Natural killer cell (primary cell): ENCODE results near the gene AKR1D1. TPM values are rescaled to one million over a fixed set of nuclear protein-coding genes. Genes with fewer than 3 reads are reported as not detected.

Experiments used
- ATAC-seq, 3 donors: fragments of 150-1000 bp in 2 of 3; fragments of 200-7000 bp in 1 of 3; cut with Tn5 transposase; 1 replicate in 1 of 3; 2 replicates in 2 of 3; pipeline ENCODE4 v1.10.0; 2021; ENCODE audit warnings: mild to moderate bottlenecking in 2 of 3, moderate library complexity in 2 of 3
- DNase-seq, 2 donors: peaks; one replicate each; pipeline versions ENCODE4 v3.0.0 to v3.0.0-alpha.2; 2013 to 2021; ENCODE audit warnings: mixed read lengths in 1 of 2
- H3K27ac ChIP-seq: one replicate; pipeline ENCODE4 v1.5.1; 2013; ENCODE audit warnings: mild to moderate bottlenecking, low read length
- H3K27me3 ChIP-seq: one replicate; pipeline ENCODE4 v1.6.1; 2013; ENCODE audit warnings: low read length; ENCODE audit not compliant: control insufficient read depth, insufficient read depth
- H3K36me3 ChIP-seq: one replicate; pipeline ENCODE4 v1.6.1; 2013; ENCODE audit warnings: low read length; ENCODE audit not compliant: control insufficient read depth, insufficient read depth
- H3K4me1 ChIP-seq: one replicate; pipeline ENCODE4 v1.6.1; 2013; ENCODE audit warnings: low read length; ENCODE audit not compliant: control insufficient read depth, insufficient read depth
- H3K4me3 ChIP-seq: one replicate; pipeline ENCODE4 v1.5.1; 2013; ENCODE audit warnings: low read length
- H3K9me3 ChIP-seq: one replicate; pipeline ENCODE4 v1.6.1; 2013; ENCODE audit warnings: low read length; ENCODE audit not compliant: control insufficient read depth, insufficient read depth
- H3K27ac Mint-ChIP-seq, 2 donors: one replicate each; pipeline ENCODE4 v1.8.0; 2022; ENCODE audit warnings: mild to moderate bottlenecking in 2 of 2, mixed read lengths in 2 of 2, moderate library complexity in 1 of 2
- H3K27me3 Mint-ChIP-seq, 2 donors: one replicate each; pipeline ENCODE4 v1.8.0; 2022; ENCODE audit warnings: low read depth in 2 of 2, mixed read lengths in 2 of 2
- H3K36me3 Mint-ChIP-seq: one replicate; pipeline ENCODE4 v1.8.0; 2022; ENCODE audit warnings: mixed read lengths
- H3K4me1 Mint-ChIP-seq, 2 donors: one replicate each; pipeline ENCODE4 v1.8.0; 2022; ENCODE audit warnings: mixed read lengths in 2 of 2
- H3K4me3 Mint-ChIP-seq: one replicate; pipeline ENCODE4 v1.8.0; 2022; ENCODE audit warnings: mild to moderate bottlenecking, moderate library complexity, mixed read lengths
- H3K9me3 Mint-ChIP-seq, 2 donors: one replicate each; pipeline ENCODE4 v1.8.0; 2022; ENCODE audit warnings: mixed read lengths in 2 of 2
- CTCF ChIP-seq: fragments of 200-600 bp; IDR thresholded peaks from one replicate; pipeline ENCODE4 v1.8.0; 2022; ENCODE audit warnings: antibody characterized with exemption
- WGBS: methylation state at CpG from one replicate; pipeline ENCODE4 v1.1.7; 2013; ENCODE audit warnings: missing lambda C conversion rate; ENCODE audit not compliant: insufficient coverage; 5-methylcytosine and 5-hydroxymethylcytosine counted together
- intact Hi-C: fragments of 100-400 bp; cut with micrococcal nuclease; formaldehyde crosslinking; loops from one replicate; pipeline ENCODE4 v1.14.2; 2022
- total RNA-seq, 4 donors: library from RNA; stranded (reverse); fragments of 120-200 nt in 1 of 4; gene quantifications; one replicate each; pipeline versions ENCODE4 v1.2.3 to v1.2.4, GENCODE V29; 2013 to 2022

AKR1D1 gene
- total RNA-seq, 3 donors from 2014 or later (not counting 1 experiment from before 2014, with no cell fraction given) = not detected

- ATAC-seq (no peak), DNase-seq (no peak)
- Mint-ChIP-seq H3K27ac (no peak overlapping the region), H3K9me3 (no peaks in the 10 kb centered on the region), H3K4me1 (no peaks in the 10 kb centered on the region), H3K27me3 (peaks cover 5 to 18% of the 10 kb centered on the region in 2 donors), H3K4me3 (no peak overlapping the region), H3K36me3 (no peaks in the 10 kb centered on the region)
- no peaks in the 10 kb centered on the region for H3K27me3 ChIP-seq
- H3K27ac ChIP-seq = no peak overlapping the region
- no peaks in the 10 kb centered on the region for H3K4me1 ChIP-seq
- intact Hi-C loops = no loop called here
- no peaks in the 10 kb centered on the region for H3K9me3 ChIP-seq
- H3K4me3 ChIP-seq = no peak overlapping the region
- no peak for TF ChIP-seq CTCF
- 60% methylated on average over 1 of the region's 2 CpGs for WGBS
- H3K36me3 ChIP-seq = no peaks in the 10 kb centered on the region
Observed at GRCh38 chr7:138029941-138030340, 46.3 kb upstream of the AKR1D1 start.

GRCh38 chr7:138030679-138031351 is 45.4 kb upstream of the AKR1D1 start:
- 85% methylated on average over 6 of the region's 7 CpGs for WGBS
- H3K4me1 ChIP-seq = no peaks in the 10 kb centered on the region
- no peak overlapping the region for H3K27ac Mint-ChIP-seq
- intact Hi-C loops = no loop called here
- no peak overlapping the region for H3K27ac ChIP-seq
- no peaks in the 10 kb centered on the region for H3K36me3 Mint-ChIP-seq
- no peaks in the 10 kb centered on the region for H3K27me3 ChIP-seq
- DNase-seq = no peak
- H3K4me1 Mint-ChIP-seq = no peaks in the 10 kb centered on the region
- H3K4me3 Mint-ChIP-seq = no peak overlapping the region
- no peaks in the 10 kb centered on the region for H3K9me3 ChIP-seq
- TF ChIP-seq CTCF = no peak
- no peak for ATAC-seq
- H3K27me3 Mint-ChIP-seq = peaks cover 8 to 18% of the 10 kb centered on the region in 2 donors
- H3K36me3 ChIP-seq = no peaks in the 10 kb centered on the region
- H3K4me3 ChIP-seq = no peak overlapping the region
- H3K9me3 Mint-ChIP-seq = no peaks in the 10 kb centered on the region

- no peaks in the 10 kb centered on the region for H3K4me1 ChIP-seq
- Mint-ChIP-seq H3K27ac (no peak overlapping the region), H3K4me3 (no peak overlapping the region), H3K36me3 (no peaks in the 10 kb centered on the region), H3K4me1 (no peaks in the 10 kb centered on the region), H3K9me3 (no peaks in the 10 kb centered on the region), H3K27me3 (peaks cover 8 to 18% of the 10 kb centered on the region in 2 donors)
- intact Hi-C loops = no loop called here
- no peak for DNase-seq
- no peak overlapping the region for H3K4me3 ChIP-seq
- ATAC-seq = no peak
- no peaks in the 10 kb centered on the region for H3K9me3 ChIP-seq
- H3K27ac ChIP-seq = no peak overlapping the region
- no peaks in the 10 kb centered on the region for H3K27me3 ChIP-seq
- TF ChIP-seq CTCF = no peak
- no peaks in the 10 kb centered on the region for H3K36me3 ChIP-seq
Observed at GRCh38 chr7:138032186-138032585, 44.1 kb upstream of the AKR1D1 start.

GRCh38 chr7:138032770-138033169 is 43.5 kb upstream of the AKR1D1 start:
- WGBS = 100% methylated on average over 2 of the region's 3 CpGs
- H3K27me3 Mint-ChIP-seq = peaks cover 8 to 18% of the 10 kb centered on the region in 2 donors
- no peaks in the 10 kb centered on the region for H3K27me3 ChIP-seq
- H3K4me1 ChIP-seq = no peaks in the 10 kb centered on the region
- H3K4me3 ChIP-seq = no peak overlapping the region
- H3K36me3 ChIP-seq = no peaks in the 10 kb centered on the region
- no peak for TF ChIP-seq CTCF
- no peak overlapping the region for H3K4me3 Mint-ChIP-seq
- H3K9me3 Mint-ChIP-seq = no peaks in the 10 kb centered on the region
- no peaks in the 10 kb centered on the region for H3K4me1 Mint-ChIP-seq
- H3K9me3 ChIP-seq = no peaks in the 10 kb centered on the region
- DNase-seq = no peak
- H3K27ac Mint-ChIP-seq = no peak overlapping the region
- H3K36me3 Mint-ChIP-seq = no peaks in the 10 kb centered on the region
- intact Hi-C loops = no loop called here
- no peak for ATAC-seq
- H3K27ac ChIP-seq = no peak overlapping the region
